ENCODE measurements around the gene ADCY4. TPM values are rescaled to one million over a fixed set of nuclear protein-coding genes. Genes with fewer than 3 reads are reported as not detected.

ADCY4 gene
- total and polyA plus RNA-seq, 2 donors (not counting 3 experiments of a cell fraction or from before 2014, with no cell fraction given) = 81.6 to 84.0 TPM

DNA sequence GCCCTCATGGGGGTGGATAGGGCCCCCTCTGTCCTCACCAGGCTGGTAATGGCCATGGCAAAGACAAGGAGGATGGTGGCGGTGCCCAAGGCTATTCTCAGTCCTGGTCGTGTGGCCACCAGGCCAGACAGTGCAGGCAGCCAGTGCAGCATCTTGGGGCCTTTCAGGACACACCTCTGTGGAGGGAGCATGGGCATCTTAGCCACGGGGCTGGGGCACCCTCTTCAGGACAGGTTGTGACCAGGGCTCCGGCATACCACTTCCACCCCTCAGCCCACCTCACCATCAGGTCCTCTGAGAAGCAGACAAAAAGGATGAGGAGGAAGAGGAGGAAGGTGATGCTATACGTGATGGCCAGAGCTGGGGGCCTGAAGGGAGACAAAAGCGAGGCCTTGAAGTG, 10.8 kb downstream of the ADCY4 start:
- Histone ChIP-seq H3K9ac (replicated peaks; ENCODE audit: extremely low read depth, insufficient read depth, low read length) (no peak overlapping the region), H3K36me3 (ENCODE audit: control insufficient read depth in 2 of 2, extremely low read depth in 1 of 2, insufficient read depth in 2 of 2, low read length in 2 of 2) (peaks cover 0 to 18% of the 10 kb centered on the region in 2 experiments), H3K27me3 (ENCODE audit: control insufficient read depth in 2 of 2, insufficient read depth in 2 of 2, low read length in 2 of 2) (no peaks in the 10 kb centered on the region), H3K9me1 (replicated peaks; ENCODE audit: control insufficient read depth, extremely low read depth, insufficient read depth, low read length) (no peaks in the 10 kb centered on the region), H3K79me2 (ENCODE audit: control insufficient read depth, insufficient read depth, low read length) (no peaks in the 10 kb centered on the region), H3K4me1 (ENCODE audit: control insufficient read depth, extremely low read depth, insufficient read depth, low read length) (peaks cover 5% of the 10 kb centered on the region), H3K4me2 (ENCODE audit: insufficient read depth, low read length) (no peak overlapping the region), H3K9me3 (replicated peaks; ENCODE audit: control insufficient read depth, insufficient read depth, low read length) (no peaks in the 10 kb centered on the region), H3K27ac (ENCODE audit: insufficient read depth, low read depth, low read length) (no peak overlapping the region), H2AFZ (ENCODE audit: low read depth, low read length) (no peak overlapping the region), H3K4me3 (replicated peaks in 1 of 3; ENCODE audit: insufficient read depth in 1 of 3, low read depth in 1 of 3, low read length in 3 of 3) (no peak overlapping the region), H4K20me1 (replicated peaks; ENCODE audit: control insufficient read depth, extremely low read depth, insufficient read depth, low read length) (no peaks in the 10 kb centered on the region)
- no peak for FAIRE-seq
- CTCF ChIA-PET = interaction anchor here (4.4 to 20.1 kb wide), 3 partner anchors 10 to 110 kb away, joined by 14 to 811 read pairs (median 23); partner anchors contain the start of genes CBLN3, CIDEB and KHNYN
- no peak for DNase-seq (ENCODE audit: low read depth, low spot score)
- POLR2A ChIA-PET = no interaction called here
- dilution Hi-C loops (cut with MboI; ENCODE audit: extremely low pct_ligation_motif_present, low sequenced_read_pairs) (no loop called here), intact Hi-C loops (cut with micrococcal nuclease) (no loop called here)
- no TSS peak for BruUV-seq (replicated peaks)
- TF ChIP-seq EZH2 (IDR thresholded peaks at IDR 0.05; ENCODE audit: borderline replicate concordance, low read depth, low read length, severe bottlenecking) = no peak
- TF ChIP-seq, protein P1, sequence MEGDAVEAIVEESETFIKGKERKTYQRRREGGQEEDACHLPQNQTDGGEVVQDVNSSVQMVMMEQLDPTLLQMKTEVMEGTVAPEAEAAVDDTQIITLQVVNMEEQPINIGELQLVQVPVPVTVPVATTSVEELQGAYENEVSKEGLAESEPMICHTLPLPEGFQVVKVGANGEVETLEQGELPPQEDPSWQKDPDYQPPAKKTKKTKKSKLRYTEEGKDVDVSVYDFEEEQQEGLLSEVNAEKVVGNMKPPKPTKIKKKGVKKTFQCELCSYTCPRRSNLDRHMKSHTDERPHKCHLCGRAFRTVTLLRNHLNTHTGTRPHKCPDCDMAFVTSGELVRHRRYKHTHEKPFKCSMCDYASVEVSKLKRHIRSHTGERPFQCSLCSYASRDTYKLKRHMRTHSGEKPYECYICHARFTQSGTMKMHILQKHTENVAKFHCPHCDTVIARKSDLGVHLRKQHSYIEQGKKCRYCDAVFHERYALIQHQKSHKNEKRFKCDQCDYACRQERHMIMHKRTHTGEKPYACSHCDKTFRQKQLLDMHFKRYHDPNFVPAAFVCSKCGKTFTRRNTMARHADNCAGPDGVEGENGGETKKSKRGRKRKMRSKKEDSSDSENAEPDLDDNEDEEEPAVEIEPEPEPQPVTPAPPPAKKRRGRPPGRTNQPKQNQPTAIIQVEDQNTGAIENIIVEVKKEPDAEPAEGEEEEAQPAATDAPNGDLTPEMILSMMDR (IDR thresholded peaks at IDR 0.05; ENCODE audit: extremely low read depth in 1 of 2, insufficient read depth in 1 of 2, low read depth in 1 of 2, low read length in 2 of 2) = no peak
- TF ChIP-seq FOS (IDR thresholded peaks at IDR 0.05; ENCODE audit: borderline replicate concordance, insufficient read depth, low read length) = no peak
- no peak for TF ChIP-seq POLR2A (IDR thresholded peaks at IDR 0.05; ENCODE audit: low read depth, low read length)
- TF ChIP-seq MAX (IDR thresholded peaks at IDR 0.05; ENCODE audit: insufficient read depth, insufficient read length) = no peak
- no peak for TF ChIP-seq POLR2AphosphoS5 (IDR thresholded peaks at IDR 0.05; ENCODE audit: insufficient read depth, low read depth, low read length)
- TF ChIP-seq MYC (IDR thresholded peaks at IDR 0.05; ENCODE audit: low read depth, low read length) = no peak
- no peak for TF ChIP-seq JUN (IDR thresholded peaks at IDR 0.05; ENCODE audit: borderline replicate concordance, insufficient read depth, insufficient read length, low read depth)
- TF ChIP-seq GATA2 (IDR thresholded peaks at IDR 0.05; ENCODE audit: insufficient read depth, insufficient read length, low read depth, low read length) = no peak
